Loucy (cell line): ENCODE results near the gene PLEKHH1.

Source experiments
- CTCF ChIP-seq: fragments of 200-600 bp; sonication (generic); conservative IDR thresholded peaks from 2 replicates; pipeline ENCODE4 v1.5.1; 2014; ENCODE audit warnings: mild to moderate bottlenecking, antibody characterized with exemption, low read length
- EZH2phosphoT487 ChIP-seq: fragments of 200-600 bp; IDR thresholded peaks from 2 replicates; pipeline ENCODE4 v1.6.1; 2018; ENCODE audit warnings: antibody characterized with exemption, mild to moderate bottlenecking, moderate library complexity, borderline replicate concordance

- TF ChIP-seq CTCF (no peak), EZH2phosphoT487 (no peak)
Observed at GRCh38 chr14:67538501-67538900, 5.4 kb downstream of the PLEKHH1 start.
